ENCODE data around the gene BRCA1. TPM values are rescaled to one million over a fixed set of nuclear protein-coding genes. Genes with fewer than 3 reads are reported as not detected.

BRCA1 gene
- total and polyA plus RNA-seq, 11 donors = 2.7 to 11.7 (median 8.1) TPM

- ATAC-seq (no peak), DNase-seq (no peak)
- TF ChIP-seq POLR2A (IDR thresholded peaks at IDR 0.05) (no peak), CTCF (IDR thresholded peaks at IDR 0.05) (no peak)
- Histone ChIP-seq H3K27me3 (no peaks in the 10 kb centered on the region), H3K27ac (peak overlapping the region; percentile 13 to 95 (median 90)), H3K36me3 (peaks cover 0 to 43% (median 26%) of the 10 kb centered on the region in 9 donors), H3K4me3 (peak overlapping the region in 7 of 12 donors; percentile 5 to 94 (median 83)), H3K4me1 (peaks cover 1 to 70% (median 55%) of the 10 kb centered on the region in 12 donors), H3K9me3 (no peaks in the 10 kb centered on the region)
- intact Hi-C loops (cut with DNase I) = loop anchor here in 2 of 10 donors (5.0 to 10.0 kb wide), 2 partner anchors 135 to 148 kb away; no protein-coding TSS in a partner anchor
- 28 to 33% (median 30%) methylated on average over 7 of the region's 7 CpGs for WGBS, 4 donors
Measured at GRCh38 chr17:43019418-43019817, 105.7 kb downstream of the BRCA1 start.

GRCh38 chr17:43018932-43019331 lies 106.2 kb downstream of the BRCA1 start:
- H3K4me1 ChIP-seq = peaks cover 6 to 69% (median 58%) of the 10 kb centered on the region in 12 donors
- intact Hi-C loops (cut with DNase I) = loop anchor here in 2 of 10 donors (5.0 to 10.0 kb wide), 2 partner anchors 136 to 148 kb away; no protein-coding TSS in a partner anchor
- WGBS, 4 donors = 38 to 47% (median 42%) methylated on average over 4 of the region's 4 CpGs
- no peaks in the 10 kb centered on the region for H3K9me3 ChIP-seq
- H3K27ac ChIP-seq = peak overlapping the region in 11 of 12 donors; percentile 13 to 95 (median 90)
- TF ChIP-seq CTCF (IDR thresholded peaks at IDR 0.05) = no peak
- TF ChIP-seq POLR2A (IDR thresholded peaks at IDR 0.05) = no peak
- H3K4me3 ChIP-seq = peak overlapping the region in 2 of 12 donors; percentile 83 to 94
- no peak for DNase-seq
- H3K27me3 ChIP-seq = no peaks in the 10 kb centered on the region
- H3K36me3 ChIP-seq = peaks cover 0 to 47% (median 30%) of the 10 kb centered on the region in 9 donors
- ATAC-seq = no peak

GRCh38 chr17:43018008-43018853 lies 106.9 kb downstream of the BRCA1 start:
- intact Hi-C loops (cut with DNase I) = loop anchor here in 2 of 10 donors (5.0 to 10.0 kb wide), 2 partner anchors 137 to 149 kb away; no protein-coding TSS in a partner anchor
- H3K36me3 ChIP-seq = peaks cover 0 to 53% (median 32%) of the 10 kb centered on the region in 9 donors

More at GRCh38 chr17:43018008-43018853, 106.9 kb downstream of the BRCA1 start:
- Histone ChIP-seq H3K27ac (peak overlapping the region in 7 of 12 donors; percentile 3 to 95 (median 91)), H3K4me3 (no peak overlapping the region), H3K27me3 (no peaks in the 10 kb centered on the region), H3K9me3 (no peaks in the 10 kb centered on the region), H3K4me1 (peaks cover 6 to 76% (median 63%) of the 10 kb centered on the region in 12 donors)
- no peak for DNase-seq
- TF ChIP-seq POLR2A (IDR thresholded peaks at IDR 0.05) (no peak), CTCF (IDR thresholded peaks at IDR 0.05) (no peak)
- no peak for ATAC-seq
- WGBS, 4 donors = 53 to 69% (median 59%) methylated on average over 19 of the region's 19 CpGs
